Measurements from ENCODE around the gene GALNTL6.
"Not testable (repeated sequence)": the region's sequence is repeated elsewhere in the genome, so short reads cannot be mapped to it uniquely, and the experiment has no call there.

Gene GALNTL6

DNA sequence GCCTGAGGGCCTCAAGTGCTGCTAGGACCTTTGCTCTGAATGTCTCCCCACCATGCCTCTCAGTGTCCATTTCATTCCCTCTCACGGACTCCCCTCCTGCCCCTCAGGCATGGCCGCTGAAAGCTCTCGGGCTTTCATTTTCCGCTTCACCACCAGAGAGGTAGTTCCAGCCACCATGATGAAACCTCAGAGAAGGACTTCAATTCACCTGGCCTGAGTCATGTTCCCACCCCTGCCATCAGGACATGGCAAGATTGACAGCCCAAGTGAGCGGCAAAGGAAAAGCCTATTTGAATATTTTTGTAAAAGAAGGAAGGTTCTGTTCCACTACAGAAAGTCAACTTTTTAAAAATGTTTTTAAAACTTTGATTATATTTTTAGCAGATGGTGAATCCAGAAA is 1106.1 kb downstream of the GALNTL6 start:
- no peak for DNase-seq (ENCODE audit: low read depth in 2 of 3, low spot score in 2 of 3)

DNA sequence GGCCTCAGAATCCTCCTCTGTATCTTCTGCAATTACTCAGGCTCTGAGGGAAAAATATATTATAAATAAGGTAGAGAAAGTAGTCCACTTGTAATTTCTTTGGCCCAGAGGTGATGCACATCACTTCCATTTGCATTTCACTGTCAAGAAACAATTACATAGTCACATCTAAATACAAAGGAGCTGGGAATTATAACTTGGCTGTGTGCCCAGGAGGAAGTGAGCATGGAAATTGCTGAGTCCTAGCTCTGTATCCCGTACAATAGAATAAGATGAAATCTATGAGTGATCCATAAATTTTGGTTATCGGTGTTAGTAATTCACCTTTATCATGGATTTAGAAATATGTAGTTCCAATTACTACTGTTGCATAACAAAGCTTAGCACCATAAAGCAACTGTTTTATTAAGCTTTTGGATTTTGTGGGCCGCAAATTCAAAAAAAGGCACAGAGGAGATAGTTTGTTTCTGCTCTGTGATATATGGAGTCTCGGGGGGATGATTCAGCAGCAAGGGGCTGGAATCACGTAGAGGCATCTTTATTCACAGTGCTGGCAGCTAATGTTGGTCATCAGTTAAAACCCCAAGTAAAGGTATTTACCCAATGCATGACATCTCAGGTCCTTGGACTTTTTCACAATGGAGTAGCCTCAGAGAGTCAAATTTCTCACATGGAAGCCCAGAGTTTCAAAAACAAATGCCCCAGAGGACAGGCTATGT is 1114.1 kb downstream of the GALNTL6 start:
- DNase-seq (ENCODE audit: low read depth in 2 of 3, low spot score in 2 of 3) = no peak

- DNase-seq (ENCODE audit: low read depth in 2 of 3, low spot score in 2 of 3) = no peak
Measured at GRCh38 chr4:172928347-172928746, 1115.1 kb downstream of the GALNTL6 start.

GRCh38 chr4:172938072-172938829 is 1125.0 kb downstream of the GALNTL6 start:
- no peak for DNase-seq (ENCODE audit: low read depth in 2 of 3, low spot score in 2 of 3)

DNA sequence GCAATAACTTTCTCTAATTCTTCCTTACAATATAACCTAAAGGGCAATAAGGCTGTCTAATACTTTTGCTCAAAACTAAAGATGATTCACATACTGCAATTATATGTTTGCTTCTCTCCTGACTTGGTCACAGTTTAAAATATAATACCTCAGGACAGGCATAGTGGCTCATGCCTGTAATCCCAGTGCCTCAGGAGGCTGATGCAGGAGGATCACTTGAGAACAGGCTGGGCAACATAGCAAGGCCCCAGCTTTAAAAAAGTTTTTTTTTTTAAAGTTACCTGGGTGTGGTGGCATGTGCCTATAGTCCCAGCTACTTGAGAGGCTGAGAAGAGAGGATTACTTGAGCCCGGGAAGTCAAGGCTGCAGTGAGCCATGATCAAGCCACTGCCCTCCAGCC is 1125.7 kb downstream of the GALNTL6 start:
- no peak for DNase-seq (ENCODE audit: low read depth in 2 of 3, low spot score in 2 of 3)

DNA sequence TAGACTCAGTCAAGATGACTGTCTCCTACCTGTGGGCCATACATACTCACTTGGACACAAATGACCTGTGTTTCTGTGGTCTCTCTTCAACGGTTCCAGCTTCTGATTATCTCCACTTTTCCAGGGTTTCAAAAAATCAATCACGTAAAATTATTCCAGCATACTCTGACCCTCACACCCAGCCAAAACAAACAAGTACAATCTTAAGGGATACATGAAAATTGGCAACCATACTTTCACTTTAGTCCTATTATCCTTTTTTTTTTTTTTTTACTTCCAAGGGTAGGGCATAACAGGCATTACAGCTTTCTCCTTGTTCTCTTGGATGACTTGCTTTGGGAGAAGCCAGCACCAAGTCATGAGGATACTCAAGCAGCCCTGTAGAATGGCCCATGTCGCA is 1129.6 kb downstream of the GALNTL6 start:
- DNase-seq (ENCODE audit: low read depth in 2 of 3, low spot score in 2 of 3) = no peak

DNA sequence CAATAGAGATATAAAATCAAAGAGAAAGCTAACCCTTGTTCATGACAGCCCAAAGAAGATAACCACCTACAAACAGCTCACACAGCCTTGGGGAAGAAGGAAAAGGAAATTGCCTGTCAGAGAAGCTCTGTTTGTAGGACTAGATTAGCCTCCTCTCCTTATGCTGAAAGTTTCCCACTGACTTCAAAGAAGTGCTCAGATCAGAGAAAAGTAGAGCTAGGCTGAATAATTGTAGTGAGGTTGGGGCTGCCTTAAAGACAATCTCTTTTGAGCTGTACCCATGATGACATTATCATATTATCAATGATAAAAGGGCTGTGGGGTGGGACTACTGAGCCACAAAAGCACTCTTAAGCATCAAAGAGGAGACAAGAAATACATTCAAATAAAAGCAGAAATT is 1132.4 kb downstream of the GALNTL6 start:
- DNase-seq (ENCODE audit: low read depth in 2 of 3, low spot score in 2 of 3) = no peak

GRCh38 chr4:172946503-172946902 is 1133.3 kb downstream of the GALNTL6 start:
- DNase-seq (ENCODE audit: low read depth in 2 of 3, low spot score in 2 of 3) = no peak

DNA sequence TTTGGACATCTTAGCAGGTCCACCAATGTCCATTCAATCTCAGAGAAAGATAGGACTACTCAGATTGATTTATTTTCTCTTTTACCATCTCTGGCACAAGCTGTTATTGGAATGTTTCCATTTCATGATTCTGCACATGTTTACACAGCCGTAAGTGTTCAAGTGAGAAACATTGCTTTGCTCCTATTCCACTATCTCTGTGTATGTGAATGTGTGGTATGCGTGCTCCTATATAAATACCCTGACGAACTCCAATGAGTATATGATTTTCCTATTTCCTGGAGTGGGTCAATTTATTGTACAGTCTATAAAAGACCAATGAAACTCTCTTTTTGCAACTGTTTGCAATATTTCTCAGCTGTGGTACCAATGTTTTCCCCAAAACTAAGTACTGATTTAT is 1134.4 kb downstream of the GALNTL6 start:
- DNase-seq (ENCODE audit: low read depth in 2 of 3, low spot score in 2 of 3) = no peak

DNA sequence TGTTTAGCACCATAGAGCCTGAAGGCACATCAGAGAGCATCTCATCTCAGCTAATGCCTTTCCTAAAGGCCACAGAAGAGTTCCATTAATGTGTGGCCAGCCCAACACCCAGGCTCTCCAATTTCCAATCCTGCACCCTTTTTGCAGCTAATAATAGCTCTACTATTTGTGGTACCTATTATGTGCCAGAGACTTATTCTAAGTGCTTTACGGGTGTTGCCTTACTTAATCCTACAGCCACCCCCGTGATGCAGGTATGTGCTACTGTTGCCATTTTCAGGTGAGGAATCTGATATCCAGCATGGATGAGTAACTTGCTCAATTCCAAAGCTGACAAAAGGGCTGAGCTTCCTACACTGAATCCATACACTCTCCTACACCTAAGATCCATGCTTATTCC is 1137.8 kb downstream of the GALNTL6 start:
- no peak for DNase-seq (ENCODE audit: low read depth in 2 of 3, low spot score in 2 of 3)

GRCh38 chr4:172951679-172952451 is 1138.7 kb downstream of the GALNTL6 start:
- DNase-seq (ENCODE audit: low read depth in 2 of 3, low spot score in 2 of 3) = no peak

DNA sequence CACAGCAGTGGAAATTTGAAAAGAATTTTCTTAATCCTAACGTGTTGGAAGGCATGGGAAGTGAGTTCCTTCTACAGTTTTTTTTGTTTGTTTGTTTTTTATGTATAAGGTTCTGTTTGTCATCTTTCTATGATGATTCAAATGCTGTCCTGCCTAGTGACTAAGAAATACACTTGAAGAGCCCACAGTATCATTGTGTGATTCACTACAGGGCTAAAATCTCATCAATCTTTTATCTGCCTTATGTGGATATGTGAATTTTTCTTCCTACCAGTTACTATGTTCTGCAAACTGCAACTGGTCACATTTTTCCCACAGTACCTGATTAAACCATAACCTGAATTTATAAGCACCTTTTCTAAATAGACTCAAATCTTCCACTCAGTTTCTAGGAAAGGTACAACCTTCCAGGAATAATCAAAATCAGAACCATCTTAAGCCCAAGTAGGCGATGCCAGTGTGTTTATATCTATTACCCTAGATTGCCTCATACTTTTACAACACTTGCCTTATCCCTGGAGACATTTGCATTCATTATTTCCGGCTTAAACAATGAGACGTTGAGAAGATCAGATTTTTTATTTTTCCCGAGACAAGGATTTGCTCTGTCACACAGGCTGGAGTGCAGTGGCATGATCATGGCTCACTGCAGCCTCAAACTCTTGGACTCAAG is 1140.8 kb downstream of the GALNTL6 start:
- DNase-seq (ENCODE audit: low read depth in 2 of 3, low spot score in 2 of 3) = no peak

DNA sequence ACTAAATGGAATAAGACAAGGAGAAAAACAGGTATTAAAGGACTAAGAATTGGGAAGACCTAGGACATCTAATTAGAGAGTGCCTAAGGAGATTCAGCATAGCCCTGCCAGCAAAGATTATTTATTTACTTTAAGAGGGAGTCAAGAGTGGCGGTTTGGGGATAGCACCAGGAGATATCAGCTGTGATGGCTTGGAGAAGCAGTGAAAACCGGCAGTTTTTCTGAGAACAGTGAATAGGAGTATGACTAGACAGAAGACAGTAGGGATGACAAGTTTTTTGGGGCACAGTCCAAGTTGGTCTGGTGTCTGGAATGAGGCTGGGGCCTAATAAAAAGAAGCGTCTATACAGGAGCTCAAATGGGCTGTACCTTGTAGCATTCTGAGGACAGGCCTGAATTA is 1143.1 kb downstream of the GALNTL6 start:
- not testable (repeated sequence) for DNase-seq (ENCODE audit: low read depth in 2 of 3, low spot score in 2 of 3)

DNA sequence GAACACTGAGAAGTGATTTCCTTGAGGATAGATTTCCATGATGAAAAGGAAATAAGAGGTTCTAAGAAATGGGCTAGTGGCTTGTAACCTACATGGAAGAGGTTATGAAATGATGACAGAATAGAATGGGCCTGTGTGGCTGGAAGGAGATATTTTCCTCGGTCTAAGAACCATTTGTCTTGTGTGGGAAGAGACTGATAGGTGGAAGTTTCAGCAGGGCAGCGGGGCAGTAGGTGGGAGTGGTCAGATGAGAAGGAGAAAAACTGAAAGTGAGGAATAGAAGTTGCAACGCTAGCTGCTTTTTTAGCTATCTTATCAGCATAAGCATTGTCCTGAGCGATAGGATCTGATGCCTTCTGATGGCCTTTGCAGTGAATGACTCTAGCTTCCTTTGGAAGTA is 1144.0 kb downstream of the GALNTL6 start:
- DNase-seq (ENCODE audit: low read depth in 2 of 3, low spot score in 2 of 3) = no peak

DNA sequence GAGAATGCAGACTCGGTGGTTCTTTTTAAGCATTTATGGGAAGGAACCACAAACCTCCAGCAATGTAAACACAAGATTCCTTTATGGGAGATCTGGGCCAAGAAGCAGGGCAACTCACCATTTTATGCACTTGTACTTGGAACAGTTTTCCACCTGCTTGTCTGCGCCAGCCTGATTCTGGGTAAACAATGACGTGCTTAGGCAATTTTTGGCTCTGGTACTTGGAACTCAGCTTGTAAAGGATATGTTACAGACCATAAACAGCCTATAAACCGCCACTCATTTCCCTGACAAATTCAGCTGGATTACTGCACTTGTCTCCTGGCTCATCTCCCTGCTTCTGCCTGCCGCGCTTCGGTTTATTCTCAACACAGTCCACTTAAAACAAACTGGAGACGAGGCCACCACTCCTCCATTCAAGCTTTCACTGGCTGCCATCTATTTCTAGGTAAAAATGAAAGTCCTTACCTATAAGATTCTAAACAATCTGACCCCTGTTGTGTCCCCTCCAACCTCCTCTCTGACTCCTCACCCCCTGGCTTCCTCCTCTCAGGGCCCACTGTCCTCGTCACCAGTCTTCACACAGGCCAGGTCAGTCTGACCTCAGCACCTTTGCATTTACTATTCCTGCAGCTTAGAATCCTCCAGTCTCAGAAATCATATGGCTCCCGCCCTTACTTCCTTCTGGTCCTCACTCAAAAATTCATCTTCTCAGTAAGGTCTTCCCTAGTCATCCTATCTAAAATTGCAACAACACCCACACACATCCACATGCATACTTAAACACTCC is 1149.6 kb downstream of the GALNTL6 start:
- no peak for DNase-seq (ENCODE audit: low read depth in 2 of 3, low spot score in 2 of 3)

GRCh38 chr4:172963498-172964294 is 1150.5 kb downstream of the GALNTL6 start:
- no peak for DNase-seq (ENCODE audit: low read depth in 2 of 3, low spot score in 2 of 3)

GRCh38 chr4:172970189-172970588 is 1157.0 kb downstream of the GALNTL6 start:
- not testable (repeated sequence) for DNase-seq (ENCODE audit: low read depth in 2 of 3, low spot score in 2 of 3)

- DNase-seq (ENCODE audit: low read depth in 2 of 3, low spot score in 2 of 3) = no peak
Measured at GRCh38 chr4:172974586-172974985, 1161.4 kb downstream of the GALNTL6 start.

DNA sequence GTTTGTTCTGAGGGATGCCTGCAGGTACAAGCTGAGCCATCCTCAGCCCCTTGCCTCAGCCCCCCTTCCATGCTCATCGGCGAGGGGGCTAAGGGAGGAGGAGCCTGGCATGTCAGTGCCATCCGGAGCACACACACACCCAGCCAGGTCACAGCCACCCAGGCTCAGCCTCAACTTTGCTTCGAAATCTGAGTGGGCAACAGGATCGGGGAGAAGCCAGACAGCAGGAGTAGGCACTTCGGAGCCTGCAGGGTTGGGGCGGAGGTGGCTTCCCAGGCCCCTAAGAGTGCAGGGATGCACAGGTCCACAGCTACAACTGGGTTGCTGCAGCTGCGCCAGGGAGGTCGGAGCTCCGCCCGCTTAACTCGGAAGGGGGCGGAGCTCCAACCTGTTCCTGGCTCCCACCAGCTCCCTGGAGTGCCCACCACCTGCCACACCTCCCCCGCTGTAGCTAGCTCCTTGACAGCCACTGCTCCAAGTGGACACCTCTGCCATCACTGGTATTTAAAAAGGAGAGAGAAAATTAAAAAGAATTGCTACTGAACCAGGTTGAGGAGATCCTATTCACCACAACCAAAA is 1162.5 kb downstream of the GALNTL6 start:
- no peak for DNase-seq (ENCODE audit: low read depth in 2 of 3, low spot score in 2 of 3)
